GM10248 (cell line): Measurements from ENCODE around the gene HSPH1.

Experiments used
- CTCF ChIA-PET: fragments of 300-600 bp; sonication (Branson Sonifier 250); formaldehyde crosslinking; extraction: SDS; loops from one replicate; lab custom pipeline; 2021; ENCODE audit warnings: antibody characterized with exemption; lab: Yijun Ruan, JAX
- POLR2A ChIA-PET: fragments of 350-650 bp; sonication (Branson Sonifier 250); formaldehyde crosslinking; extraction: SDS; loops from one replicate; lab custom pipeline; 2020; ENCODE audit warnings: antibody characterized with exemption; lab: Yijun Ruan, JAX
- DNase-seq: peaks from one replicate; pipeline ENCODE4 v3.0.0; 2012; ENCODE audit errors: extremely low spot score
- TF ChIP-seq, protein P1 (sequence below): IDR thresholded peaks from 2 replicates; pipeline ENCODE4 v1.5.1; 2012; ENCODE audit warnings: mild to moderate bottlenecking, low read depth; ENCODE audit errors: extremely low read depth, missing control alignments, control extremely low read depth

Gene HSPH1

DNA sequence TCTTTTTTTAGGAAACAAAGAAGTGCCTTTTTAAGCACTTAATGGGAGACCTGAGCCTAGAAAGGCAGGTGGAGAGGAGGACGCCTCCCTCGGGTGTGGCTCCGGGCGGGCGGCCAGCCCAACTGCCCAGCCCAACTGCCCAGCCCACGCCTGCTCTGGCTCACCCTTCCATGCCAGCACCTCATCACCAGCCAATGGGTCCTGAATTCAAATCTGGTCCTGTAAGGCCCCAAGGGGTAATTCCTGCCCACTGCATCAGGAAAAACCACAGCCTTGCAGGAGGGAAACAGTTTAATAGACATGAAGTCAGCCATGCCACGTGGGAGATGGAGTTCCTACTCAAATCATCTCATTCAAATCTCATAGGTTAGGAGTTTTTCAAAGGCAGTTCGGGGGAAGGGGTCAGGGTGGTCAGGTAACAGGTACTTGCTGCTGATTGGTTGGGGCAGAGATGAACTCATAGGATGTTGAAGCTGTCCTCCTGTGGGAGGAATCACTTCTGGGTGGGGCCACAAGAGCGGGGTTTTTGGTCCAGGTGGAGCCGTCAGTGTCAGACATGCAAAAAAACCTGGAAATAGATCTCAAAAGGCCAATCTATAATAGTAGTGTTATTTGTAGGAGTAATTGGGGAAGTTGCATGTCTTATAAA is 64.9 kb downstream of the HSPH1 start:
- TF ChIP-seq, protein P1, sequence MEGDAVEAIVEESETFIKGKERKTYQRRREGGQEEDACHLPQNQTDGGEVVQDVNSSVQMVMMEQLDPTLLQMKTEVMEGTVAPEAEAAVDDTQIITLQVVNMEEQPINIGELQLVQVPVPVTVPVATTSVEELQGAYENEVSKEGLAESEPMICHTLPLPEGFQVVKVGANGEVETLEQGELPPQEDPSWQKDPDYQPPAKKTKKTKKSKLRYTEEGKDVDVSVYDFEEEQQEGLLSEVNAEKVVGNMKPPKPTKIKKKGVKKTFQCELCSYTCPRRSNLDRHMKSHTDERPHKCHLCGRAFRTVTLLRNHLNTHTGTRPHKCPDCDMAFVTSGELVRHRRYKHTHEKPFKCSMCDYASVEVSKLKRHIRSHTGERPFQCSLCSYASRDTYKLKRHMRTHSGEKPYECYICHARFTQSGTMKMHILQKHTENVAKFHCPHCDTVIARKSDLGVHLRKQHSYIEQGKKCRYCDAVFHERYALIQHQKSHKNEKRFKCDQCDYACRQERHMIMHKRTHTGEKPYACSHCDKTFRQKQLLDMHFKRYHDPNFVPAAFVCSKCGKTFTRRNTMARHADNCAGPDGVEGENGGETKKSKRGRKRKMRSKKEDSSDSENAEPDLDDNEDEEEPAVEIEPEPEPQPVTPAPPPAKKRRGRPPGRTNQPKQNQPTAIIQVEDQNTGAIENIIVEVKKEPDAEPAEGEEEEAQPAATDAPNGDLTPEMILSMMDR: no peak
- ChIA-PET POLR2A (no interaction called here), CTCF (no interaction called here)
- DNase-seq: no peak

DNA sequence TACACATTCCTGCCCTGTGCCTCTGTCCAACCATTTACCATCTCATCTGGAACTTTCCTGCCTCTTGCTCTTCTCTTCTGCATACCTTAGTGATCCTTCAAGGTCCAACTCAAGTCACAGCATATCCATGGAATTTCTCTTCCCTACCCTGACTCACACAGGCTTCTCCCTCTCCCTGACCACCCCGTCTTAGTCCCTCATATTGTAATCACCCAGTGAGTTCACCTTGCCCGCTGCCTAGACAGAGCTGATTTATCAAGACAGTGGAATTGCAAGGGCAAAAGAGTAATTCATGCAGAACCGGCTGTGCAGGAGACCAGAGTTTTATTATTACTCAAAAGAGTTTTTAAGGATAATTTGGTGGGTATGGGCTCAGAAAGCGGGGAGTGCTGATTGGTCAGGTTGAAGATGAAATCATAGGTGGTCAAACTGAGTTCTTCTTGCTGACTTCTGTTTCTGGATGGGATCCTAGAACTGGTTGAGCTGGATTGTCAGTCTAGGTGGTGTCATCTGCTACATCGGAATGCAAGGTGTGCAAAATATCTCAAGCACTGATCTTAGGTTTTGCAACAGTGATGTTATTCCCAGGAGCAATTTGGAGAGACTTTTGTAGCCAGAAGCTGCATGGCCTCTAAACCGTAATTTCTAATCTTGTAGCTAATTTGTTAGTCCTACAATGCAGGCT is 67.2 kb downstream of the HSPH1 start:
- POLR2A ChIA-PET: no interaction called here
- CTCF ChIA-PET: interaction anchor here (1.6 to 2.4 kb wide), 2 partner anchors 23 to 50 kb away, joined by 6 to 9 read pairs; no protein-coding TSS in a partner anchor
- TF ChIP-seq, protein P1: no peak
- DNase-seq: no peak

DNA sequence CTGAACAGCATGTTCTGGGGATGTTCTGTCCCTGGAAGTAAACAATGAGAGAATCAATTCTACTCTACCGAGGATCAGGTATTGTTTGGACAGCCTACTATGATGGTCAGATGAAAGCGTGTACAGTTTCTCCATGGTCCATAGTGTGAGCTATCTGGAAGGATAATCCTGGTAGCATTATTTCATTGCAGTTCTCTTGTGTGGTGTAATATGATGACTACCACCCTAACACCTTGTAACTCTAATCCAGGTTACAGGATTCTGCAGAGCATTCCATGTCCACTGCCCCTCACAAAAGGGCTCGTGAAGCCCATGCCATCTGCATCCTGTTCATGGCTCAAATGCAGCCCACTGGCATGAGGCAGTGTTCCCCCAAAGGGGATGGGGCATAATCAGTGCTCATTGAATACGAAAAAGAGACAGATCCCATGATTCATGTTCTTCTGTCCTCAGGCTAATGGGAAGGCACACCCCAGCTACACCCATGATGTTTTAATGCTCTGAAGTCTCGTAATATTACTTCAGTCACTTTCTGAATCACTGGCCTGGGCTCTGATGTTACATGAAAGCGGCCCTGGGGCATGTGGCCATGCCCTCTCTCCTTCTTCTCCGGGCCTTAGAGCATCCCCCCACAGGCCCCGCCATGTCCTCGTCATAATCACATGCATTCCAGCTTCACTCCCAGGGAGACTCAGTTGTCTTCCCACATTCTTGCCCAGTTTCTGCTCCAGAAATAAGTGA is 68.4 kb downstream of the HSPH1 start:
- ChIA-PET POLR2A (no interaction called here), CTCF (interaction anchor here (2.4 kb wide), 1 partner anchor 48 kb away, joined by 6 read pairs; no protein-coding TSS in a partner anchor)
- TF ChIP-seq, protein P1: no peak
- no peak for DNase-seq

DNA sequence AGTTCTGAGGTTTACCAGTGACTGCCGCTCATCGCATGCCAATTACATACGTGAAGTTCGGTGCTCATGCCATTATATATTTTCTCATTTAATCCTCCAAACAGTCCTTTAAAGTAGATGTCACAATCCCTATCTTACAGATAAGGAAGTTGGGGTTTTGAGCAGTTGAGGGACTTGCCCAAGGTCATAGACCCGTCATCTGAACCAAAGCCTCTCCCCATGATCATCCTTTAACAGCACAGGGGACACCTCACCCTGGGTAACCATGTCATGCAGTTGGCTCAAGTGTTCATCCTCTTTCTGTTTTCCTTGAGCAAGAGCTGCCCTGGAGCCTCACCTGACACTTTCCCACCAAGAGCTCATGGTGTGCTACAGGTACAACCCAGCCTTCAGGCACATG is 69.1 kb downstream of the HSPH1 start:
- CTCF ChIA-PET: no interaction called here
- no peak for DNase-seq
- POLR2A ChIA-PET: no interaction called here
- TF ChIP-seq, protein P1: no peak

DNA sequence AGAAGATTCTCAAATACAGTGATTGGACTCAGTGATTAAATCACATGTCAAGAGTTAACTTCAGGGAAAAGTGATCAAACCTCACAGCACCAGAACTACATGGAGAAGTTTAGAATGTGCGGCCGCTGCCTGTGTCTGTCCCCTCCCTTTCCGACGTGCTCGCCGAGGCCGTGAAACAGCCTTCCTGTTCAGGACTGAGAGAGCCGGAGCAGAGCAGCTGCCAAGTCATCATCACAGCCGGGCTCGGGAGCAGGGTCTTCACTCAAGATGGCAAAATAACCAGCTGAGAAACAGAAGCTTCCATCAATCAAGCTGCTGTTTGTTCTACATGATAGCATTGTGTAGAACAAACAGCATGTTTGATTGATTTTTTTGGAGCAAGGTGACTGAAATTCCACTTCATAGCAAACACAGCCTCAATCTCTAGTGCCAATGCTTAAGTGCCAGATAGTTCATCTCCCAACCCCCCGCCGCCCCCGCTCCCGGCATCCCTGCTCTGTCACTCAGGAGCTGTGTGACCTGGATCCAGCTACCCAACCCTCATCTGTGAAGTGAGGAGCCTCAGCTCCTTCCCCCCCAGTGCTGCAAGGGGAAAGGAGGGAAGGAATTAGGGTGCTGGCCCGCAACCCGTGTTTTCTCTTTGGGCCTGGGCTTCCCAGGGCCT is 70.6 kb downstream of the HSPH1 start:
- ChIA-PET CTCF (interaction anchor here (1.1 to 1.5 kb wide), 3 partner anchors 15 to 46 kb away, joined by 3 to 5 read pairs (median 3); no protein-coding TSS in a partner anchor), POLR2A (interaction anchor here (0.7 kb wide), 1 partner anchor 17 kb away, joined by 3 read pairs; no protein-coding TSS in a partner anchor)
- TF ChIP-seq, protein P1: no peak
- DNase-seq: no peak

DNA sequence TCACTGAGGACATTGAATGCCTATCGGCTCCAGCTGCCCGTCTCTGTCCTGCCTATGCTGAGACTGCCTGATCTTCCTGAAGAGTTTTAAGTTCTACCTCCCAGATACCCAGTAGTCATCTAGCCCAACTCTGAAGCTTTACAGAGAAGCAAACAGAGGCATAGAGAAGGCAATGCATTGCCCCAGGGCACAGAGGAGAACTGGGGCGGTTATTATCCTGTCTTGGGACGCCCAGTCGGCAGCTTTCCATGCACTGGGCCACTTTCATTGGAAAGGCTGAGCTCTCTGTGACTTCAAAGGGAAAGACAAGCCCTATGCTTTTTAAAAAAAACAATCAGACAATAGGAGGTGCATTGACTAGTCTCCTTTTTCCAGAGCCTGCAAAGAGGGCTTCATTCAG is 71.6 kb downstream of the HSPH1 start:
- TF ChIP-seq, protein P1: no peak
- no peak for DNase-seq
- ChIA-PET POLR2A (no interaction called here), CTCF (interaction anchor here (1.1 to 1.9 kb wide), 3 partner anchors 17 to 45 kb away, joined by 3 to 5 read pairs (median 3); no protein-coding TSS in a partner anchor)
